CD4-positive, alpha-beta T cell treated with Interleukin-12 subunit alpha and Interleukin-12 subunit beta, for 1 hour (primary cell): ENCODE measurements around the gene LAX1.
"Not testable (repeated sequence)": the region's sequence is repeated elsewhere in the genome, so short reads cannot be mapped to it uniquely, and the experiment has no call there.

Source experiments
- DNase-seq: peaks from one replicate; pipeline ENCODE4 v3.0.0-alpha.2; 2020

LAX1 gene

DNA sequence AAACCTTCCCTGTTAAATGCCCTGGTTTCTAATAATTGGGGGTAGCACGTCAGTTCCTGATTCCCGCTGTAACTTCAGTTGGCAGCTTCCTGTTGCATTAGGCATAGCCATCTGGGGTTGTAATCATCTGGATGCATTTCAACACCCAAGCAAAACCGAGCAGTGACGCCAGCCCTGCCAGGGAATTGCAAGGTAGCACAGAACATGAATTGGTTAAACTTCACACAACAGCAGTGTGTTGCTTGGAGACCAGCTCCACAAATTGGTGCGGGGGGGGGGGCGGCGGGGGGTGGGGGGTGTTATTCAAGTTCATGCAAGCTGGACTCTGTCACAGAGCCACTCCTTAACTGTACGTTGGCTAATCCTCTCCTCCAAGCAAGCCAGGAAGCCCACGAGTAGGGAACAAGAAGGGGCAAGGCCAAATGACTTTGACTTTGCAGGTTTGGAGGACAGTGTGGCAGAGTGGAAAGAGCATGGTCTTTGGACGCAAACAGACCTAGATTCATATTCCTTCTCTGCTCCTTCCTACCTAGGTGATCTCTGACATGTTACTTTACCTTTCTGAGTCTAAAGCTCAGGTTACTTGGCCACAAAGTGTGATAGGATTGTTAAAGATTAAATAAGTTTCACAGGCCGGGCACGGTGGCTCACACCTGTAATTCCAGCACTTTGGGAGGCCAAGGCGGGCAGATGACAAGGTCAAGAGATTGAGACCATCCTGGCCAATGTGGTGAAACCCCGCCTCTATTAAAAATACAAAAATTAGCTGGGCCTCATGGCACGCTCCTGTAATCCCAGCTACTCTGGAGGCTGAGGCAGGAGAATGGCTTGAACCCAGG, 4.7 kb downstream of the LAX1 start:
- peak; percentile 13 for DNase-seq

DNA sequence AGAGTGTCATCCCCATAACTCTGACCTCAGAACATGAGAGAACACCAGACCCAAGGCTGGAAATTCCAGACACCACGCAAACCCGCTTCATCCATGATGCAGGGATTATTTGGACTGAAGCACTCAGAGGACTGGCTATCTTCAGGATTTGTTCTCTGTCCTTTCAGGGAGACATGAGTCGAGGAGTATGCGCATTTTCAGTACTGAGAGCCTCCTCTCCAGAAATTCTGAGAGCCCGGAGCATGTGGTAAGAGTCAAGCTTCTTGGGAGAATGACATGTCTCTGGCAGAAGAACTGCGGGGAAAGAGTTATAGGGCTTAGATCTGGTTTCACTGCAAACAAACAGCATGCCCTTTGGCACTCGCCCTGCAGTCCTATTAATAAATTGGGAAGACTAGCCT, 6.9 kb downstream of the LAX1 start:
- DNase-seq: no peak

DNA sequence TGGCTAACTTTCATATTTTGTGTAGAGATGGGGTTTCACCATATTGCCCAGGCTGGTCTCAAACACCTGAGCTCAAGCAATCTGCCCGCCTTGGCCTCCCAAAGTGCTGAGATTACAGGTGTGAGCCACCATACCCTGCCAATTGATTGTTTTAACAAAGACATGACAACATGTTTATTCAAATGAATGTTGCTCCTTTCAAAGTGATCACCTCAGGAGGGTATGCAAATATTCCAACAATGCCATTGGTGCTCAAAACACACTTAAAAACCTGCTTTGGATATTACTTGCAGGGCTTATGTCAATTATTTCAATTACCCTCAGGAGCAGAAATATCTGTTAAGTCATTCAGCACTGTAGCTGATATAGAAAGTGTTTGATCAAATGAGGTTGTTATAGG, 7.9 kb downstream of the LAX1 start:
- no peak for DNase-seq

DNA sequence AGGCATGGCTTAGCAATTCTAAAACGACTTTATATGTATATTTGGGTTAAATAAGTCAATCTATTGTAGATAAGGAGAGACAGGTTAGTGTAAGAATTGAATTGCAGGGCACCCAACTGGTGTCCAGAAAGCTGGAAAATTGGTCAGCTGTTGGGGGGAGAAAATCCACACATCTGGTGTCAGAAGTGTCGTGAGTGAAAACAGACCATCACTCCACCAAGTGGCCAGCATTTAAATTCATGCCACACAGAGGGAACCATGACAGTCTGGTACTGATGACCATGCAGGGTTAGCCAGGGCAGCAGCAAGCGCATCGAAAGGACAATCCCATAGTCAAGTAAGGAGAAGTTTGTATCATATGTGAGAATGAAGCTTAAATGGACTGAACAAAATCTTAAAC, 11.7 kb downstream of the LAX1 start:
- DNase-seq: no peak

DNA sequence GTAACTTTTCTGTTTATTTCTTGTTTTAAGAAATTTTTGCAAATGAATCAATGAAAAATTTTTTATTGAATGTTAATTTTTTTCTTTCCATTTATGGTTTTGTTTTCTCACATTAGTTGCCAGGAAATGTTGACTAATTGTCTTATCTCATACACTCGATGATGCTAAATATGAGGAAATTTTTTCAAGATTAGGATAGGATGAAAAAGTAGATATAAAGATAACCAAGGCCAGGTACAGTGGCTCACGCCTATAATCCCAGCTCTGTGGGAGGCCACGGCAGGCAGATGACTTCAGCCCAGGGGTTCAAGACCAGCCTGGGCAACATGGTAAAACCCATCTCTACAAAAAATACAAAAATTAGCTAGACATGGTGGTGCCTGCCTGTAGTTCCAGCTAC, 12.6 kb downstream of the LAX1 start:
- DNase-seq: no peak

DNA sequence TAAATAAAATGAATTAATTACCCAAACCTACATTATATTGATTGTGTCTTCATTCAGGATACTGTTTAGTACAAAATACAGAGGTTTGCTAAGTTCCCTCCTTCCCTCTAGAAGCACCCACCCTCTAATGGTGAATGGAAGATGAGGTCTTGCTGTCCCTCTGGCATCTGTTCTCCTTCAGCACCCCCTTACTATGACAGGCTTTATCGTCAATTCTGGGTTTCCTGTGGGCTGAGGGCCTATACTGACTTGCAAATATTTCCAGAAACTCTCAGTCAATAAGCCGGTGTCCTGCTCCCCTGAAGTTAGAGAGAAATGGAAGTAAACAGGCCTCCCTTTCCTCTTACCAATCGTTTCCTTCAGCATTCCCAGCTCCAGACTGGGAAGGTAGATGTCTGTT, 13.2 kb downstream of the LAX1 start:
- no peak for DNase-seq

DNA sequence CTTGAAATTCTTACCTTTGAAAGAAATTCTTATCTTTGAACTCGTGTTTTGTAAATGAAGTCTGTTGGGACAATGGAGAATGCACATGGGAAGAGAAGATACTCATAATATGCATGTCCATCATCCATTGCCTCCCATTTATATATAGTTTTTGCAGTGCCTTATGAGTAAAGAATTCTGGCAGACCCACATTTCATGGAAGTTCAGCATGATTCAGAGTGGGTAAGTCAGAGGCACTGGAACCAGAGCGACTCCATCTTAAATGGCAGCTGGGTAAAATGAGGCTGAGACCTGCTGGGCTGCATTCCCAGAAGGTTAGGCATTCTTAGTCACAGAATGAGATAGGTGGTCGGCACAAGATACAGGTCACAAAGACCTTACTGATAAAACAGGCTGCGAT, 13.8 kb downstream of the LAX1 start:
- no peak for DNase-seq

DNA sequence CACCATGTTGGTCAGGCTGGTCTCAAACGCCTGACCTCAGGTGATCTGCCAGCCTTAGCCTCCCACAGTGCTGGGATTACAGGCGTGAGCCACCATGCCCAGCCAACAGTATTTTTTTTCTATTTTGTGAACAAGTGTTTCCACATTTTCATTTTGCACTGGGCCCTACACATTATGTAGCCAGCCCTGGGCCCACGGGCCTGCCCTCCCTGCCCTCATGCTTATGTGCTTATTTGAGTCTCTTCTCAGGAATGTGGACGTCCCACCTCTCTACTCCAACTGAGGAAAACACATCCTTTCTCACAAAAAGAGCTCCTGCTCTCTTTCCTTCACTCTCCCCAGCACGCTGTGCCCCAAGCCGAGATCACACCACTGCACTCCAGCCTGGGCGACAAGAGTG, 17.0 kb downstream of the LAX1 start:
- no peak for DNase-seq

DNA sequence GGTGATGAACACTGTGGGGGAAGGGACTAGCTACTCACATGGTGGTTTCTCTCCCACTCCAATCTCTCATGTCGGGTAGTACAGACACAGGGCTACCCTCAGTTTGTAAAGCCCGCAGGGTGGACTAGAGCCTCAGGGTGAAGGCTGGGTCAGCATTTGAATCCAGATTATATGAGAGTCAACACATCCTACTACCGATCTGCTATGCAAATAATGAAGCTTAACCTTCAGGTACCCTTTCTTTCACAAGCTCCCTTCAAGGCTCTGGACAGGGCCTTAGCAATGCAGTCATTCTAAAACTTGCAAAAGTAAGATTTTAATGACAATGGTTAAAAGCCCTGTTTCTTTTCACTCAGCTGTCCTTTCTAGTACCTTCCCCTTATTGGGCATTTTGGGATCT, 25.0 kb downstream of the LAX1 start:
- DNase-seq: no peak

DNA sequence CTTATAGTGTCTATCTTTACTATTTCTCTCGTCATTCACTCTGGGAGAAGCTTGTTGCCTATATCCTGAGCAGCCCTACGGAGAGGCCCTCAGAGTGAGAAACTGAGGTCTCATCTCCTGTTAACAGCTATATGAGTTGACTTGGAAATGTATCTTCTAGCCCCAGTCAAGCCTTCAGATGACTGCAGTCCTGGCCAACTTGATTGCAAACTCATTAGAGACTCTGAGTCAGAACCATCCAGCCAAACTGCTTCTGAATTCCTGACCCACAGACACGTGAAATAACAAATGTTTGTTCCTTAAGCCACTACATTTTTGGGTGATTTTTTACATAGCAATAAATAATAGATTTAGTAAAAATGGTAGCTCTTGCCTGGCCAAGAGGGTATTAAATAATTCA, 26.5 kb downstream of the LAX1 start:
- no peak for DNase-seq

DNA sequence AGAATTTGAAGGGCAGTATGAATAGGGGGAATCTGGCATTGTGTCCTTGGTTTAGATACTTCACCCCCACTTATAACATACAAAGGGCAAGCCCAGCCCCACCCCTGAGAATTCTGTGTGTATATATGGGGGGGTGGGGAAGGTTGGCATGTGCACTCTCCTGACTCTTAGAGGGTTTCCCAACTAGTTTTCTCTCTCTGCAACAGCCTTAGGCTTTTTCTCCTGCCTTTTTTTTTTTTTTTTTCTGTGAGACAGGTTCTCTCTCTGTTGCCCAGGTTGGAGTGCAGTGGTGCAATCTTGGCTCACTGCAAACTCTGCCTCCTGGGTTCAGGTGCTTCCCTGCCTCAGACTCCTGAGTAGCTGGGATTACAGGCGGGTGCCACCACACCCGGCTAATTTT, 27.5 kb downstream of the LAX1 start:
- no peak for DNase-seq

DNA sequence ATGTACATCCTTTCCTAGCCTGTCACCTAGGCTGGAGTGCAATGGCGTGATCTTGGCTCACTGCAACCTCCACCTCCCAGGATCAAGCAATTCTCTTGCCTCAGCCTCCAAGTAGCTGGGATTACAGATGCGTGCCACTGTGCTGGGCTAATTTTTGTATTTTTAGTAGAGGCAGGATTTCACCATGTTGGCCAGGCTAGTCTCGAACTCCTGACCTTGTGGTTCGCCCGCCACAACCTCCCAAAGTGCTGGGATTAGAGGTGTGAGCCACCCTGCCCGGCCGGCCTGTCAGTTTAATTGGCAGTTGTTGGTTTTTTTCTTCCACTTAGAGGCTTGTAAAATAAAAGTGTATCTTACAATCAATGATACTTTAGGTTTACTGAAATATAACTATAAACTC, 28.6 kb downstream of the LAX1 start:
- not testable (repeated sequence) for DNase-seq

DNA sequence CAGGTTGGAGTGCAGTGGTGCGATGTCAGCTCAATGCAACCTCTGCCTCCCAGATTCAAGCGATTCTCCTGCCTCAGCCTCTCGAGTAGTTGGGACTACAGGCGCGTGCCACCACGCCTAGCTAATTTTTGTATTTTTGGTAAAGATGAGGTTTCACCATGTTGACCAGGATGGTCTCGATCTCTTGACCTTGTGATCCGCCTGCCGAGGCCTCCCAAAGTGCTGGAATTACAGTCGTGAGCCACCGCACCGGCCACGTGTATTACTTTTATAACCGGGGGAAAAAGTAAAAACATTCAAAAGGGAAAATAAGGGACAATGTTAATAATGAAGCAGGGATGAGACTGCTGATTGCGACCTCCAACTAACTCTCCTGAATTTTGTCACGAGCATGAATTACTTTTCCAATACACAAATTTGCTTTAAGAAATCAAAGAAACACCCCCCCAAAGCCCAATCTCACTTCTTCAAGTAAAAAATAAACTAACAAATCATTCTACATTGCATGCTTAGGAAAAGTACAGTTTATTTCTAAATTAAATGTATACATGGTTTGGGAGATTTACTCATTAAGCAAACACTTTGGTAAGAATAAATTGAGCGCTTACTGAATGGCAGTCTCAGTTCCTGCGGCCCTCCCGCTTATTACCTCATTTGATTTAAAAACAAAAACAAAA, 29.9 kb downstream of the LAX1 start:
- no peak for DNase-seq

DNA sequence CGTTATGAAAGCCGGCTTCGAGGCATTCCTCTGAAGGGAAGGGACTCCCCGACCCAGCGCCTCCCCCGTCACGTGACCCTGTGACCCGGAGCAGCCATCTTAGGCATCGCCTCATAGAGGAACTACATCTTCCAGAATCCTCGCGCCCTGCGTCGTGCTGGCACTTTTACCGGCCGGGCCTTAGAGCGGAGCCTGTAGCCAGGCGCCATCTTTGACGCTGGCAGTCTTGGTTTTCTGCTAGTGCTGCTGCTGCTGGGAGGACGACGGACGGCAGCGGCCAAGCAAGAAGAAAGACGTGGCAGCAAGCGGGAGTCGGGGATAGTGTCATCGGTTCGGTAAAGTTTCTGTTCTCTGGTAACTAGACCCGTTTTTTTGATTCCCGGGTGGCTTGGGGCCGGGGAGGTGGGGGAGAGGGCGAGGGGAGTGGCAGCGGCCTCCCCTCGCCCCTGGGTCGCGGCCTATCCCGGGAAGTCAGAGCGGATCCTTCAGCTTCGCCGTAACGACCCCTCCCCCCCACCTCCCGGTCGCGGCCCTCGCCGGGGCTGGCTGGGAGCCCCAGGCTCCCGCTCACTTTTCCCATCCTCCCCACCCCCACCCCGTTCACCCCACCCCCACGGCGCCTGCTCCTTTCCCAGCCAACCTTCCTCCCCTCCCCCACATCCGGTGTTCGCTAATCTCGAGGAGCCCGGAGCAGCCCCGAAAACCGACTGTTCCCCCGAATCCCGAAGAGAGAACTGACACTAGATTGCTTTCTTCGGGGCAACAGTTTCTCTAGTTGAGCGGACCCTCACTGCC, 30.7 kb downstream of the LAX1 start, which contains the start of the genes ZBED6 and ZC3H11A:
Gene ZBED6, plus strand, starts transcription at position 183 of the 795 bp plus-strand sequence. CDS start 1,900 bp downstream, outside the sequence.
Gene ZC3H11A, plus strand, starts transcription at position 183 of the 795 bp plus-strand sequence. CDS start 21,448 bp downstream, outside the sequence.
- peak; percentile 98 for DNase-seq

DNA sequence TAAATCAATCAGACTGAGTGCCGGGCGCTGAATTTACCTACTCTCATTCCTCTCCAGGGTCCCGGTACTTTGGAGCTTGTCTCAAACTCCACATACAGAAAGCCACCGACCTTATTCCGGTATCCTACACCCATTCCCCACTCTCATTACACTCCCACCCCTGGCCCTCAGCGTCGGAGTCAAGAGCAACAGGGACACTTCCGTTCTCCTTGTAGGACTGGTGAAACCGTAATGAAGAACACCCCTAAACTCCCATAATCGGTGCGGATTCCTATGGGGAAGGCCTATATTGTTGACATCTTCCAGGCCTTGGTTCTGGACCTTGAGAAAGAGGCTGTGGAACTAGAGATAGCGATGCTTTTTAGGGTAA, 31.2 kb downstream of the LAX1 start:
- DNase-seq: peak; percentile 30

DNA sequence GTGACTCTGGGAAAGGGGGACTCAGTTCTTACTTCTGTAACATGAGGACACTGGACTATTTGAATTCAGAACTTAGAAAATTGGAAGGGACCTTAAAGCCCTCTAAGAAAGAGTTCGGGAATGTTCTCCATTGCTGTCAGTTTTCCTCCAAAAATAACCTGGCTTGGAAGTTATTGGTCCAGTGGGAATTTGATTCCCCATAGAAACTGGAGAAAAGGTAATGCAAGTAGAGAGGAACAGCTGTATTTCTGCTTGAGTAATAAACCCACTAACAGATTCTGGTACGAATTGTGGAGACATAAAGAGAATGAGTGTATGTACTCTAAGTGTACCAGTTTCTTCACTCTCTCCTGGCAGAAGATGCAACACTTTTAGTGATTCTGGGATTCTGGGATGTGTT, 32.2 kb downstream of the LAX1 start:
- no peak for DNase-seq

DNA sequence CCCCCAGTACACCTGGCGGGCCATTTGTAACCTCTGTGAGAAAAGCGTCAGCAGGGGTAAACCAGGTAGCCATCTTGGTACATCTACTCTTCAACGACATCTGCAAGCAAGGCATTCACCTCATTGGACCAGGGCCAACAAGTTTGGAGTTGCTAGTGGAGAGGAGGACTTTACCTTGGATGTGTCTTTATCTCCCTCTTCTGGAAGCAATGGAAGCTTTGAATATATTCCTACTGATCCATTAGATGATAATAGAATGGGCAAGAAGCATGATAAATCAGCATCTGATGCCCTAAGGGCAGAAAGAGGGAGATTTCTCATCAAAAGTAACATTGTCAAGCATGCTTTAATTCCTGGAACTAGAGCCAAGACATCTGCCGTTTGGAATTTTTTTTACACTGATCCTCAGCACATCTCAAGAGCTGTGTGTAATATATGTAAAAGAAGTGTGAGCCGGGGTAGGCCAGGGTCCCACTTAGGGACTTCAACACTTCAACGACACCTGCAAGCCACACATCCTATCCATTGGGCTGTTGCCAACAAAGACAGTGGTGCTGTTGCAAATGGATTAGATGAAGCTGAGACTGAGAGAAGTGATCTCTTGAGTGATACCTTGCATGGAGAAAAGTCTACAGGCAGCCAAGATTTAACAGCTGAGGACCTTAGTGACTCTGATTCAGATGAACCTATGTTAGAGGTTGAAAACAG, 33.1 kb downstream of the LAX1 start:
- DNase-seq: no peak

DNA sequence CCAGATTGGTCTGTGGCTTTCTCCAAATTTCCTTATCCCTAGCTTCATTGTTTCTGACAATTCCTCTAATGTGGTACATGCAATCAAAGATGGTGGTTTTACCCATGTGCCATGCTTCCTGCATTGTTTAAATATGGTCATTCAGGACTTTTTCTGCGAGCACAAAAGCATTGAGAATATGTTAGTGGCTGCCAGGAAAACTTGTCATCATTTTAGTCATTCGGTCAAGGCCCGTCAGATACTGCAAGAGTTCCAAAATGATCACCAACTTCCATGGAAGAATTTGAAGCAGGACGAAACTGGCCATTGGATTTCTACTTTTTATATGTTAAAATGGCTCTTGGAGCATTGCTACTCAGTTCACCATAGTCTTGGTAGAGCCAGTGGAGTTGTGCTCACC, 34.2 kb downstream of the LAX1 start:
- no peak for DNase-seq

DNA sequence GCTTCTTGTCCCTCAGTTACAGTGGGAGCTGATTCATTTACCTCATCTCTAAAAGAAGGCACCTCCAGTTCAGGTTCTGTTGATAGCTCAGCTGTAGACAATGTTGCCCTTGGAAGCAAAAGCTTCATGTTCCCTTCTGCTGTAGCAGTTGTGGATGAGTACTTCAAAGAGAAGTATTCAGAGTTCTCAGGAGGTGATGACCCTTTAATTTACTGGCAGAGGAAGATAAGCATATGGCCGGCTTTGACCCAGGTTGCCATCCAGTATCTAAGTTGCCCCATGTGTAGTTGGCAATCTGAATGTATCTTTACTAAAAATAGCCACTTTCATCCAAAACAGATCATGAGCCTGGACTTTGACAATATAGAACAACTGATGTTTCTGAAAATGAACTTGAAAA, 35.0 kb downstream of the LAX1 start:
- DNase-seq: no peak

DNA sequence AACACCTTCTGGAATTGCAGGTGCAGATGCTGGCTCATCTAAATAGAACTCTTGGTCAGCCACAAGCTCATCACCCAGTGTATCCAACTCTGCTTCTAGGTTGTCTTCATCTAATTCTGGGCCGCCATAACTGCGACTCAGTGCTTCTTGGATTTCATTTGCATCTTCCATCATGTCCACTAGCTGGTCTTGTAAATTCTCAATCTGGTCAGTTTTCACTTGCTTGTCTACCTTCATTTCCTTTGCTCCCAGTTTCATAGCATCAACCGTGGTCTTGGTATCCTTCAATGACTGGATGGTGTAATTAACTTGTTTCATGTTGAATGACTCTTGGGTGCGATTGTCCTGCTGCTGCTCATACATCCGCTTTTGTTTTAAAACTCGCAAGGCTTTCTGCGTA, 40.7 kb downstream of the LAX1 start:
- DNase-seq: no peak

DNA sequence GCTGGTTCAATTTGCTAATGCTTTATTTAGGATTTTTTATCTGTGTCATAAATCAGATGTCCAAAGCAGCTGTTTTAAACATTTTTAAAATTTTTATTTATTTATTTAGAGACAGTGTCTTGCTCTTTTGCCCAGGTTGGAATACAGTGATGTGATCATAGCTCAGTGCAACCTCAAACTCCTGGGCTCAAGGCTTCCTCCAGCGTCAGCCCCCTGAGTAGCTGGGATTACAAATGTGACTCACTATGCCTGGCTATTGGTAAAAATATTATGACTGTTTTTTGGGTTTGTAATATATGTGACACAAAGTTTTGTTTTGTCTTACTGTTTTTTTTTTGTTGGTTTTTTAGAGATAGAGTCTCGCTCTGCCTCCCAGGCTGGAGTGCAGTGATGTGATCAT, 42.2 kb downstream of the LAX1 start:
- no peak for DNase-seq

DNA sequence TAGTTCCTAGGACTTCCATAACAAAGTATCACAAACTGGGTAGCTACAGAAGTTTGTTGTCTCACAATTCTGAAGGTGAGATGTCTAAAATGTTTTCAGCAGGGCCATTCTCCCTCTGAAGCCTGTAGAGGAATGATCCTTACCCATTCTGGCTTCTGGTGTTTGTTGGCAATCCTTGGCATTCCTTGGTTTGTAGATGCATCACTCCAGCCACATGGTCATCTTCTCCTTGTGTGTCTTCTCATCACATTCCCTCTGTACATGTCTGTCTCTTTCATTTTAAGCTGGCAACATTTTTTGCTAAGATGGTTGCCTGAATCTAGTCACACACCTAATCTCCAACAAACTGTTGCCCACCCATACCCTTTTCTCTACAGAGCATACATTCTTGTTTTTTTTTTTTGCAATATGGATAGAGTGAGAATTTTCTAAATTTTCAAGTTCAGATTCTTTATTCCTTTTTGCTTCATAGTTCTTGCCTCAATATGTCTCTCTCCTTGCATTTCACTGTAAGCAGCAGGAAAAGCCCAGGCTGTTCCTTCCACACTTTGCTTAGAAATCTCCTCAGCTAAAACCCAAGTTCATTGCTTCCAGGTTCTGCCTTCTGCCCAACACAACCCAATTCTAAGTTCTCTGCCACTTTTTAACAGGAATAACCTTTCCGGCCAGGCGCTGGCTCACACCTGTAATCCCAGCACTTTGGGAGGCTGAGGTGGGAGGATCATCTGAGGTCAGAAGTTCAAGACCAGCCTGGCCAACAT, 48.8 kb downstream of the LAX1 start:
- no peak for DNase-seq
